Keratinocyte (primary cell): ENCODE measurements around the gene LAMB4. TPM values are rescaled to one million over a fixed set of nuclear protein-coding genes. Genes with fewer than 3 reads are reported as not detected.

Experiments
- DNase-seq: peaks from one replicate; pipeline ENCODE4 v3.0.0-alpha.2; 2011; ENCODE audit warnings: low read depth, missing footprints, low spot score
- FAIRE-seq: peaks from 2 replicates; lab custom pipeline; 2011; peaks lifted over from hg19 to GRCh38; lab: Jason Lieb, UNC
- H2AFZ ChIP-seq: 2 replicates; pipeline ENCODE4 v1.6.0; 2012; ENCODE audit warnings: low read length, control low read depth, inconsistent platforms; ENCODE audit not compliant: control insufficient read depth
- H3K27ac ChIP-seq: 2 replicates; pipeline ENCODE4 v1.5.1; 2011; ENCODE audit warnings: low read length; ENCODE audit not compliant: control insufficient read depth, insufficient read depth
- H3K27me3 ChIP-seq: 3 replicates; pipeline ENCODE4 v1.6.0; 2011; ENCODE audit warnings: low read length; ENCODE audit not compliant: control insufficient read depth, insufficient read depth; ENCODE audit errors: extremely low read depth
- H3K36me3 ChIP-seq, 2 experiments: 2 replicates in 1 of 2; 3 replicates in 1 of 2; pipeline ENCODE4 v1.5.1; 2011; ENCODE audit warnings: low read length in 2 of 2, mild to moderate bottlenecking in 1 of 2; ENCODE audit not compliant: control insufficient read depth in 2 of 2, insufficient read depth in 2 of 2; ENCODE audit errors: extremely low read depth in 1 of 2
- H3K4me1 ChIP-seq: 3 replicates; pipeline ENCODE4 v1.5.1; 2011; ENCODE audit warnings: low read length; ENCODE audit not compliant: control insufficient read depth, insufficient read depth; ENCODE audit errors: extremely low read depth
- H3K4me2 ChIP-seq: 3 replicates; pipeline ENCODE4 v1.6.0; 2011; ENCODE audit warnings: low read depth, low read length; ENCODE audit not compliant: control insufficient read depth, insufficient read depth; ENCODE audit errors: extremely low read depth
- H3K4me3 ChIP-seq, 3 experiments: fragments of 200-600 bp in 1 of 3; sonication (generic) in 1 of 3; 2 replicates in 2 of 3; 3 replicates in 1 of 3; pipeline ENCODE4 v1.5.1; 2011 to 2016; ENCODE audit warnings: low read length in 3 of 3, mild to moderate bottlenecking in 3 of 3, control low read depth in 2 of 3, inconsistent platforms in 1 of 3, low read depth in 1 of 3, mixed read lengths in 1 of 3, mixed run types in 1 of 3, moderate library complexity in 1 of 3; ENCODE audit not compliant: control insufficient read depth in 2 of 3, insufficient read depth in 2 of 3; ENCODE audit errors: extremely low read depth in 1 of 3
- H3K79me2 ChIP-seq: 2 replicates; pipeline ENCODE4 v1.6.0; 2012; ENCODE audit warnings: low read length; ENCODE audit not compliant: control insufficient read depth, insufficient read depth
- H3K9ac ChIP-seq: 3 replicates; pipeline ENCODE4 v1.6.0; 2011; ENCODE audit warnings: low read length; ENCODE audit not compliant: control insufficient read depth, insufficient read depth; ENCODE audit errors: extremely low read depth
- H3K9me1 ChIP-seq: 3 replicates; pipeline ENCODE4 v1.6.0; 2011; ENCODE audit warnings: low read length; ENCODE audit not compliant: control insufficient read depth, insufficient read depth; ENCODE audit errors: extremely low read depth
- H3K9me3 ChIP-seq: 2 replicates; pipeline ENCODE4 v1.5.1; 2012; ENCODE audit warnings: low read depth, low read length; ENCODE audit not compliant: control insufficient read depth
- H4K20me1 ChIP-seq: 3 replicates; pipeline ENCODE4 v1.6.0; 2011; ENCODE audit warnings: low read length; ENCODE audit not compliant: control insufficient read depth, insufficient read depth; ENCODE audit errors: extremely low read depth
- CTCF ChIP-seq, 3 experiments: IDR thresholded peaks in 1 of 3; conservative IDR thresholded peaks in 1 of 3; optimal IDR thresholded peaks in 1 of 3; 2 replicates in 2 of 3; 3 replicates in 1 of 3; pipeline versions ENCODE3 to v1.5.1; 2011; ENCODE audit warnings: low read length in 3 of 3, mild to moderate bottlenecking in 3 of 3, moderate library complexity in 2 of 3, control low read depth in 1 of 3, inconsistent platforms in 1 of 3; ENCODE audit not compliant: insufficient read depth in 2 of 3; ENCODE audit errors: extremely low read depth in 1 of 3
- EZH2 ChIP-seq: IDR thresholded peaks from one replicate; pipeline ENCODE4 v1.6.1; 2012; ENCODE audit warnings: inconsistent platforms, mild to moderate bottlenecking, low read length, moderate library complexity
- dilution Hi-C: fragments of 300-500 bp; cut with MboI; formaldehyde crosslinking; loops from one replicate; pipeline ENCODE4 v1.7.0; 2020; ENCODE audit warnings: low sequenced_read_pairs; ENCODE audit not compliant: extremely low pct_ligation_motif_present
- polyA plus RNA-seq, 5 experiments: library from polyadenylated mRNA; depleted of rRNA in 3 of 5; stranded (reverse) in 3 of 5; stranded (forward) in 1 of 5; unstranded in 1 of 5; fragments of >200 nt; gene quantifications; 1 replicate in 1 of 5; 2 replicates in 3 of 5; 3 replicates in 1 of 5; pipeline versions ENCODE4 v1.2.1 to v1.2.3, GENCODE V29; 2011 to 2012; ENCODE audit warnings: missing spikeins in 2 of 5, low read depth in 1 of 5, low replicate concordance in 1 of 5

Gene LAMB4
- polyA plus RNA-seq, 1 donor (not counting 4 experiments of a cell fraction or from before 2014, with no cell fraction given) = 3.7 TPM

GRCh38 chr7:108129018-108129965 is 869 bp downstream of the LAMB4 start:
- no peaks in the 10 kb centered on the region for H4K20me1 ChIP-seq
- peak overlapping the region; percentile 9 for H3K4me2 ChIP-seq
- no peaks in the 10 kb centered on the region for H3K9me1 ChIP-seq
- H2AFZ ChIP-seq = peak overlapping the region; percentile 64
- H3K27ac ChIP-seq = peak overlapping the region; percentile 27
- no peak for DNase-seq
- no peak overlapping the region for H3K9ac ChIP-seq
- no peaks in the 10 kb centered on the region for H3K27me3 ChIP-seq
- peaks cover 54% of the 10 kb centered on the region for H3K4me1 ChIP-seq
- H3K9me3 ChIP-seq = no peaks in the 10 kb centered on the region
- no peaks in the 10 kb centered on the region for H3K36me3 ChIP-seq
- H3K4me3 ChIP-seq = no peak overlapping the region
- dilution Hi-C loops = no loop called here
- TF ChIP-seq CTCF (optimal IDR thresholded peaks at IDR 0.05 in 1 of 3, IDR thresholded peaks at IDR 0.05 in 1 of 3, conservative IDR thresholded peaks at IDR 0.05 in 1 of 3; ENCODE audit: extremely low read depth in 1 of 3, insufficient read depth in 2 of 3, low read length in 3 of 3) (no peak), EZH2 (no peak)
- H3K79me2 ChIP-seq = no peaks in the 10 kb centered on the region
- FAIRE-seq = no peak

GRCh38 chr7:108128514-108128913 is 1.6 kb downstream of the LAMB4 start:
- no peak overlapping the region for H3K4me3 ChIP-seq
- dilution Hi-C loops = no loop called here
- no peak overlapping the region for H3K9ac ChIP-seq
- H3K9me1 ChIP-seq = no peaks in the 10 kb centered on the region
- no peaks in the 10 kb centered on the region for H4K20me1 ChIP-seq
- H3K36me3 ChIP-seq = no peaks in the 10 kb centered on the region
- no peak overlapping the region for H3K4me2 ChIP-seq
- FAIRE-seq (no peak), DNase-seq (no peak)
- TF ChIP-seq EZH2 (no peak), CTCF (optimal IDR thresholded peaks at IDR 0.05 in 1 of 3, IDR thresholded peaks at IDR 0.05 in 1 of 3, conservative IDR thresholded peaks at IDR 0.05 in 1 of 3; ENCODE audit: extremely low read depth in 1 of 3, insufficient read depth in 2 of 3, low read length in 3 of 3) (no peak)
- H3K9me3 ChIP-seq = no peaks in the 10 kb centered on the region
- no peak overlapping the region for H3K27ac ChIP-seq
- peaks cover 54% of the 10 kb centered on the region for H3K4me1 ChIP-seq
- no peaks in the 10 kb centered on the region for H3K79me2 ChIP-seq
- H2AFZ ChIP-seq = no peak overlapping the region
- no peaks in the 10 kb centered on the region for H3K27me3 ChIP-seq
